HG02852 (cell line): Measurements from ENCODE around the gene KDM5B.

Experiments used
- ATAC-seq: cut with Tn5 transposase; IDR thresholded peaks from one replicate; pipeline ENCODE4 v1.9.1; 2021; ENCODE audit warnings: mild to moderate bottlenecking, moderate library complexity; ENCODE audit not compliant: unreplicated experiment

Gene KDM5B

GRCh38 chr1:202688401-202688800 is 119.8 kb downstream of the KDM5B start:
- no peak for ATAC-seq

GRCh38 chr1:202687798-202688197 is 120.4 kb downstream of the KDM5B start:
- ATAC-seq, result no peak

- ATAC-seq, result no peak
Observed at GRCh38 chr1:202687370-202687769, 120.9 kb downstream of the KDM5B start.

GRCh38 chr1:202685641-202686040 is 122.6 kb downstream of the KDM5B start:
- ATAC-seq, result no peak

GRCh38 chr1:202684716-202685115 is 123.5 kb downstream of the KDM5B start:
- no peak for ATAC-seq

- ATAC-seq, result no peak
Observed at GRCh38 chr1:202683029-202683428, 125.2 kb downstream of the KDM5B start.

GRCh38 chr1:202682477-202682876 is 125.7 kb downstream of the KDM5B start:
- ATAC-seq, result no peak

GRCh38 chr1:202681736-202682420 is 126.3 kb downstream of the KDM5B start:
- ATAC-seq, result no peak

GRCh38 chr1:202680586-202681352 is 127.5 kb downstream of the KDM5B start:
- ATAC-seq, result no peak

GRCh38 chr1:202679406-202680177 is 128.6 kb downstream of the KDM5B start:
- no peak for ATAC-seq

- ATAC-seq, result no peak
Observed at GRCh38 chr1:202677433-202677832, 130.8 kb downstream of the KDM5B start.
